ENCODE results near the gene NDNF.

NDNF gene

DNA sequence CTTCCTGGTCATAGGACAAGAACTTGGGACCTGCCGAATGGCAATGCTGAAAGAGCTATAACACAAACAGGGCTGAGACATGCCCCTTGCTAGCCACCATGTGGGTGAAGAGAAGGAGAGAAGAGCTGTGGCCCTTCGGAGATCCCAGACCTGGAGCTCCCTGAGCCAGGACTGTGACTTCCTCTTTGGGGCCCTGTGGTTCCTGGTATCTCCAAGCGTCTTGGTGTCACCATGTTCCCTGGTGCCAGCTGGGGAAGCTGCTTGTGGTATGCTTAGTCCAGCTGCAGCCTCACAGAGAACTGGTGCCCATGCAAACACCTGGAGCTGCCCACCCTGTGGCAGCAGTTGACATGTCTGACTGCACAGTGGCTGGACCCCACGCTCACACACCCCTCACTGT is 68.5 kb downstream of the NDNF start:
- Histone ChIP-seq H3K9ac (ENCODE audit: low read length) (no peak overlapping the region), H3K79me2 (ENCODE audit: low read length) (no peaks in the 10 kb centered on the region), H3K9me3 (ENCODE audit: insufficient read depth, low read length) (no peaks in the 10 kb centered on the region), H3K4me2 (ENCODE audit: low read length) (no peak overlapping the region), H3K4me3 (ENCODE audit: low read length) (no peak overlapping the region), H3K27ac (ENCODE audit: low read length) (no peak overlapping the region), H3K27me3 (ENCODE audit: low read depth, low read length) (no peaks in the 10 kb centered on the region), H4K20me1 (ENCODE audit: insufficient read depth, low read length) (no peaks in the 10 kb centered on the region), H2AFZ (ENCODE audit: low read depth, low read length) (no peak overlapping the region), H3K4me1 (ENCODE audit: low read length) (no peaks in the 10 kb centered on the region), H3K36me3 (replicated peaks; ENCODE audit: low read depth, low read length) (no peaks in the 10 kb centered on the region)
- no peak for TF ChIP-seq EZH2phosphoT487 (IDR thresholded peaks at IDR 0.05; ENCODE audit: low read depth)
- TF ChIP-seq, protein P1, sequence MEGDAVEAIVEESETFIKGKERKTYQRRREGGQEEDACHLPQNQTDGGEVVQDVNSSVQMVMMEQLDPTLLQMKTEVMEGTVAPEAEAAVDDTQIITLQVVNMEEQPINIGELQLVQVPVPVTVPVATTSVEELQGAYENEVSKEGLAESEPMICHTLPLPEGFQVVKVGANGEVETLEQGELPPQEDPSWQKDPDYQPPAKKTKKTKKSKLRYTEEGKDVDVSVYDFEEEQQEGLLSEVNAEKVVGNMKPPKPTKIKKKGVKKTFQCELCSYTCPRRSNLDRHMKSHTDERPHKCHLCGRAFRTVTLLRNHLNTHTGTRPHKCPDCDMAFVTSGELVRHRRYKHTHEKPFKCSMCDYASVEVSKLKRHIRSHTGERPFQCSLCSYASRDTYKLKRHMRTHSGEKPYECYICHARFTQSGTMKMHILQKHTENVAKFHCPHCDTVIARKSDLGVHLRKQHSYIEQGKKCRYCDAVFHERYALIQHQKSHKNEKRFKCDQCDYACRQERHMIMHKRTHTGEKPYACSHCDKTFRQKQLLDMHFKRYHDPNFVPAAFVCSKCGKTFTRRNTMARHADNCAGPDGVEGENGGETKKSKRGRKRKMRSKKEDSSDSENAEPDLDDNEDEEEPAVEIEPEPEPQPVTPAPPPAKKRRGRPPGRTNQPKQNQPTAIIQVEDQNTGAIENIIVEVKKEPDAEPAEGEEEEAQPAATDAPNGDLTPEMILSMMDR (IDR thresholded peaks at IDR 0.05; ENCODE audit: low read depth, low read length) = no peak

DNA sequence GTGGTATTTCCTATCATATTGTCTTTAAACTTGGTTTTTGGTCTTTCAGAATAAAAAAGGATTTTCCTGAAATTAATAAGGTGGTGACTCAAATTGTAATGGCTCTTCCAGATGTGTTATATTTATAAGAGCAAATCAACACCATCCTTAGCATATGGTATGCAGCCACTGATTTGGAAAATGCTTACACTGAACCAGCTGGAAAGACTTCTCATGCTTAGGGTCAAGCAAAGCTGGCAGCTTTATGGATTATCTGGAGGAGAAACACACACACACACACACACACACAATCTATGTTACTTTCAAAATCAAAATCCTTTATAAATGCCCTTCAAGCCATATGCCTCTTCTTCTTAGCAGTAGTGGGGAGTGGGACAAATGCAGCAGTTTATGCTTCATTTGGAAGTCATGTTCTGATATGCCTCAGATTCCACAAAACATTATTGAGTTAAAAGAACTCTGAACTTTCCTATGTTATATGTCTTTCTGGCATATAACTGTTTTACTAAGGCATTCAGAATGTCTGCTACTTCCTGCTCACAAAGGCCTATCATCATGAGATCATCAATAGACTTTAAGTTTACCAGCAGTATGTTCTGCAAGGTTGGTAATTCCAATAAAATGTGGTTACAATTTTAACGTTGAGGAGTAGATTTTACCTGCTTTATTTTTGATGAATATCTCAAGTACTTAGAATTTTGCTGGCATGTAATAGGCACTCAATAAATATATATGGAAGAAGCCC is 76.9 kb downstream of the NDNF start:
- Histone ChIP-seq H3K36me3 (replicated peaks; ENCODE audit: low read depth, low read length) (no peaks in the 10 kb centered on the region), H4K20me1 (ENCODE audit: insufficient read depth, low read length) (no peaks in the 10 kb centered on the region), H3K27me3 (ENCODE audit: low read depth, low read length) (no peaks in the 10 kb centered on the region), H3K9me3 (ENCODE audit: insufficient read depth, low read length) (no peaks in the 10 kb centered on the region), H3K4me2 (ENCODE audit: low read length) (no peak overlapping the region), H3K4me1 (ENCODE audit: low read length) (no peaks in the 10 kb centered on the region), H2AFZ (ENCODE audit: low read depth, low read length) (no peak overlapping the region), H3K79me2 (ENCODE audit: low read length) (no peaks in the 10 kb centered on the region), H3K9ac (ENCODE audit: low read length) (no peak overlapping the region), H3K4me3 (ENCODE audit: low read length) (no peak overlapping the region), H3K27ac (ENCODE audit: low read length) (no peak overlapping the region)
- no peak for TF ChIP-seq EZH2phosphoT487 (IDR thresholded peaks at IDR 0.05; ENCODE audit: low read depth)
- TF ChIP-seq, protein P1 (IDR thresholded peaks at IDR 0.05; ENCODE audit: low read depth, low read length) = no peak

DNA sequence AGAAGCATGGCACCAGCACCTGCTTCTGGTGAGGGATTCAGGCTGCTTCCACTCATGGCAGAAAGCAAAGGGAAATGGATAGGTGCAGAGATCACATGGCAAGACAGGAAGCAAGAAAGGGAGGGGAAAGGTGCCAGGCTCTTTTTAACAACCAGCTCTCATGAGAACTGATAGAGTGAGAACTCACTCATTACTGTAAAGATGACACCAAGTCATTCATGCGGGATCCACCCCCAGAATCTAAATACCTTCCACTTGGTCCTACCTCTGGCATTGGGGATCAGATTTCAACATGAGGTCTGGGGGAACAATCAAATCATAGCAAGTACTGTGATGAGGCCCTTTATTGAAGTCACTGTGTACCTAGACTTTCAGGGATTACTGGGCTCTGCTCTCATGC is 77.8 kb downstream of the NDNF start:
- Histone ChIP-seq H3K79me2 (ENCODE audit: low read length) (no peaks in the 10 kb centered on the region), H3K36me3 (replicated peaks; ENCODE audit: low read depth, low read length) (no peaks in the 10 kb centered on the region), H3K27ac (ENCODE audit: low read length) (no peak overlapping the region), H2AFZ (ENCODE audit: low read depth, low read length) (no peak overlapping the region), H3K4me3 (ENCODE audit: low read length) (no peak overlapping the region), H3K4me1 (ENCODE audit: low read length) (no peaks in the 10 kb centered on the region), H3K9ac (ENCODE audit: low read length) (no peak overlapping the region), H3K4me2 (ENCODE audit: low read length) (no peak overlapping the region), H3K27me3 (ENCODE audit: low read depth, low read length) (no peaks in the 10 kb centered on the region), H4K20me1 (ENCODE audit: insufficient read depth, low read length) (no peaks in the 10 kb centered on the region), H3K9me3 (ENCODE audit: insufficient read depth, low read length) (no peaks in the 10 kb centered on the region)
- no peak for TF ChIP-seq EZH2phosphoT487 (IDR thresholded peaks at IDR 0.05; ENCODE audit: low read depth)
- TF ChIP-seq, protein P1 (IDR thresholded peaks at IDR 0.05; ENCODE audit: low read depth, low read length) = no peak

DNA sequence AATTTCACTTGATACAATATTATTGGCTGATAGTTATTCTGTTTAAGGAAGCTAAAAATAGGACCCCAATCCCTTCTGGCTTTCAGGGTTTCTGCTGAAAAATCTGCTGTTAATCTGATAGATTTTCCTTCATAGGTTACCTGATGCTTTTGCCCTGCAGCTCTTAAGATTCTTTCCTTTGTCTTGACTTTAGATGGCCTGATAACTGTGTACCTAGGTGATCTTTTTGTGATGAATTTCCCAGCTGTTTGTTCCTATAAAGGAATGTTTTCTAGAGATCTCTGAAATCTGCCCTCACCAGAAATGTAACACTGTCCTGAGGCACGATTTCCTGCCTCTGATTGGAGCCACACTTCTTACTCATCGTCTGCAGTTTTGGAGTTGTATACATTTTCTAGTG is 80.5 kb downstream of the NDNF start:
- Histone ChIP-seq H3K4me2 (ENCODE audit: low read length) (no peak overlapping the region), H3K4me3 (ENCODE audit: low read length) (no peak overlapping the region), H4K20me1 (ENCODE audit: insufficient read depth, low read length) (no peaks in the 10 kb centered on the region), H2AFZ (ENCODE audit: low read depth, low read length) (no peak overlapping the region), H3K9me3 (ENCODE audit: insufficient read depth, low read length) (no peaks in the 10 kb centered on the region), H3K79me2 (ENCODE audit: low read length) (no peaks in the 10 kb centered on the region), H3K4me1 (ENCODE audit: low read length) (no peaks in the 10 kb centered on the region), H3K27me3 (ENCODE audit: low read depth, low read length) (no peaks in the 10 kb centered on the region), H3K27ac (ENCODE audit: low read length) (no peak overlapping the region), H3K36me3 (replicated peaks; ENCODE audit: low read depth, low read length) (no peaks in the 10 kb centered on the region), H3K9ac (ENCODE audit: low read length) (no peak overlapping the region)
- no peak for TF ChIP-seq EZH2phosphoT487 (IDR thresholded peaks at IDR 0.05; ENCODE audit: low read depth)
- TF ChIP-seq, protein P1 (IDR thresholded peaks at IDR 0.05; ENCODE audit: low read depth, low read length) = no peak
